ENCODE measurements around the gene BLNK.

The BLNK gene

DNA sequence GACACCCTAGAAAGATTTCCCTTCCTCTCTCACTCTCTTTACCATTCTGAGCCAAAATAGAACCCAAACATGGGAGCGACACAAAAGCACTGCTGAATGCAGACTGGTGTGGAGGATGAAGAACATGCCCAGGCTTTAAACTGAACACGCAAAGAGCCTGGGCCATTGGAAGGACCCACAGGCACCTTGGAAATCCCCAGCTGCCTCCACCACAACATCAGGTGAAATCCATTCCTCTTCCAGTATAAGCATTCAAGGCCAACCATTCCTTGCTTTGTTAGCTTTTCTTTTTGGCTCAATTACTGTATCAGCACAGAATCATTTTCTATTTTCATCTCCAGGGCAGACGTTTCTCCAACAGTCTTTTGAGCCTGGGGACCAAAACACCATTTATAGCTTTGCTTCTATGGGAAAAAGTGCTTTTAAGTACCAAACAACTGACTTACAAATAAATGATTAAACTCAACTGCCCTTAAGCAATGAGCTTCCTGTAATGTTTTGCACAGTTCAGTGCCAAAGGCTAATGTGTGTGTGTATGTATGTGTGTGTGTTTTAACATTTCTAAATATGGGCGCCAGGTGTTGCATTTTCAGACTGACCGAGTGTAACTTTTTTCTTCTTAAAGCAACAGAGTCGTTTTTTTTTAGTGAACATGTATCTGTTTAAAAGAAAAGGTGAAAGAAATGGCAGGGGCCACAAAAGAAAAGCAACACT lies 16.2 kb upstream of the BLNK start:
- DNase-seq: no peak

DNA sequence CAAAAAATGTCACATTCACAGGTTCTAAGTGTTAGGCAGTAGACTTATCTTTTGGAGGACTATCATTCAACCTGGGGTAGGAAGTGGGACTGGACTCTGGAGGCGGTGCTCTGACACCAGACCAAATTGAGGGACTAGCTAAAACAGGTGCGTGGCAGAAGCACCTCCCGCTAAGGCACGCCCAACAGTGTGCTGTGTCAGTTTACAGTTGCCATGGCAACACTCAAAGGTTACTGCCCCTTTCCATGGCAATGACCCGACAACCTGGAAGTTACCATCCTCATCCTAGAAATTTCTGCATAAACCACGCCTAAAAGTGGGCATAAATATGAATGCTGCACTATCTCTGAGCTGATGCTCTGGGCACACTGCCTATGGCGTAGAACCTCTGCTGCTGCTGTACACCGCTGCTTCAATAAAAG lies 14.0 kb upstream of the BLNK start:
- no peak for DNase-seq

GRCh38 chr10:96283756-96284155 lies 12.4 kb upstream of the BLNK start:
- no peak for DNase-seq

GRCh38 chr10:96283351-96283750 lies 12.0 kb upstream of the BLNK start:
- DNase-seq: no peak

DNA sequence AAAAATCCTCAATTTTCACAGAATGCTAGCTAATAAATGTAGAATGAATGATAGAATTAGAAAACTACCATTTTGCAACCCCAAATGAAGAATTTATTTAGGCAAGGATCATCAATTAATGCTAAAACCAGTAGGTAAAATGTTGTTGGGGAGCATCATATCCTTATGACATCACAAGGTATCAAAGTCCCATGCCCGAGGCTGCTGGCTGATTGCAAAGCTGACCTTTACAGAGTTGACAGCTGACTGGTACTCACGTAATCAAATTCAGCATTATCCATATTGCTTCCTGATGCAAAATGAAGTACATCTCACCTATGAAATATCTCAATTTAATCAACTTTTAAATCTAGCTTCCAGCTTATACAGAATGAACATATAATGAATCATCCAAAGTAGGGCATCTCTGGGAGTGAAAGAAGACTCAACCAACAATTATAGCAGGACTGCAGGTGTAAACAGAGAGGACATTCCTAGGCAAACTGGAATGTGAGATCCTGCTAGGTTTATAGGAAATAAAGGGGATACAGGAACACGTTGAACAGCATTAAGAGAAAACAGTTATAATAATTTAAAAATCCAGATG lies 10.2 kb upstream of the BLNK start:
- no peak for DNase-seq

GRCh38 chr10:96280859-96281258 lies 9.5 kb upstream of the BLNK start:
- no peak for DNase-seq

- DNase-seq: no peak
Observed at GRCh38 chr10:96279191-96279641, 7.8 kb upstream of the BLNK start.

DNA sequence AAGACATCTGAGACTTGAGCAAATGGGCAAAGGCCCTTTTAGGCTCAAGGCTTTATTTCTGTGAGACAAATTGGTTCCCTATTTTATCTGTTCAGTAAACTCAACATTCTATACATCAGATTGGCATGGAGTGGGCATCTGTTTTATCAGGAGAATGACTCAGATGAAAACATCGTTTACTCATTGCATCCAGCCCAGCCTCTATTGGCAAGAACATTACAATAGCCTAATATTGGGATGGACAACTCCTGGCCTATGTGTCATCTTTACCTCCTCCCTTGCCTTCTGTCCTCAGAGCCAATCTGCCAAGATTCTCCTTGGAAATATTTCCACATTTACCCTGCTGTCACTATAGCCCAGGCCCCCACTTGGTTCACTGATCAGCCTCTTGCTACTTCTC lies 5.5 kb upstream of the BLNK start:
- no peak for DNase-seq

- DNase-seq: no peak
Observed at GRCh38 chr10:96276426-96276825, 5.1 kb upstream of the BLNK start.

DNA sequence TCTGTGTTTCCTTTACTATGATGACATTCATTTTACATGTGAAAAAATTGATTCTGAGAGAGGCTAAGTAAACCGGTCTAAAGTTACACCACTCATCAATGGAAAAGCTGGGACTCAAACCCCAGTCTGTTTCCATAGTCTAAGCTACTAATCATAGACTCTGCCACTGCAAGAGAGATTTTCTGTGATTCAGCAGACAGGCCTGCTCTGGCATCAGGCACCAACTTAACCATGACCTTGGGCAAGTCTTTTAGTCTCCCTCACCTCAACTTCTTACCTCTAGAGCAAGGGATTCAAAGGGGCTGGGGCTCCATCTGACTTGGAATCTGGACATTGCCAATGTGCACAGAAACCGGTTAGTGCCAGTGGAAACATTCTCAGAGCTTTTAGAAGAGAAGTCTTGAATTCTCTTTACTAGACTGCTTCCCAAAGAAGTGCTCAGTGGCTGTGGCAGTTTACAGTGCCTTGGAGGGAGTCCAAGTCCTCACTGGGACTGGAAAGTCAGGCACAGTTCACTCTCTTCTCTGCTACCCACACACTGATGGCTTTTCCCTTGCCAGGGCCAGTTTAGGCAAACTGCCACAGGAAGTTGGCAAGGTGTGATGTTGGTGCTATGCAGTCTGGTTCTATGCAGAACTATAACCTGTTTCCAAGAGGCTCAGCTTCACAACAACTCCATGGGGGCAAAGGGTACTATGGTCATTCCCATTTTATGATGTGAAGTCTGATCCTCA lies 4.5 kb upstream of the BLNK start:
- no peak for DNase-seq

- DNase-seq: no peak
Observed at GRCh38 chr10:96272316-96273280, 1.2 kb upstream of the BLNK start.

- no peak for DNase-seq
Observed at GRCh38 chr10:96270571-96270970, 798 bp downstream of the BLNK start.

GRCh38 chr10:96269438-96270300 lies 1.7 kb downstream of the BLNK start:
- DNase-seq: no peak

- no peak for DNase-seq
Observed at GRCh38 chr10:96268341-96268909, 2.9 kb downstream of the BLNK start.

DNA sequence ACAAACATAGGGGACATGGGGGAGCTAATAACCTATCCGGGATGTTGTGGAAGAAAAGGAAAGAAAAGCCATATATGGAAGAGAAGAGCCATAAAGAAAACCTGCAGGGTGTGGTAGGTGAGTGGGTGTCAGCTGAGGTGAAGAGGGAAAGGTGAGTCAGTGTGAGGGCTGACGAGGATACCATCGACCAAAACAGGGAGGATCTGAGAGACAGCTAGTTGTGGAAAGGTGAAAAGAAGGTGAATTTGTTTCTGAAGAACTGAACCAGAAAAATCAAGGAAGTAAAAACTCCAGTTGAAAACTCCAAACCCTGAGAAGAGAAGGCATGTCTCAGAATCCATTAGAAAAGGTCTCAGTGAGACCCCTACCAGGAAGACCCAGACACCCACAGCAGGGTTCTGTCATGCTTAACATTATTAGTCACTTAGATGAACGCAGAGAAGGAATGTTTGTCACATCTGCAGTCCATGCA lies 4.1 kb downstream of the BLNK start:
- DNase-seq: no peak

GRCh38 chr10:96266118-96266770 lies 5.1 kb downstream of the BLNK start:
- DNase-seq: no peak

DNA sequence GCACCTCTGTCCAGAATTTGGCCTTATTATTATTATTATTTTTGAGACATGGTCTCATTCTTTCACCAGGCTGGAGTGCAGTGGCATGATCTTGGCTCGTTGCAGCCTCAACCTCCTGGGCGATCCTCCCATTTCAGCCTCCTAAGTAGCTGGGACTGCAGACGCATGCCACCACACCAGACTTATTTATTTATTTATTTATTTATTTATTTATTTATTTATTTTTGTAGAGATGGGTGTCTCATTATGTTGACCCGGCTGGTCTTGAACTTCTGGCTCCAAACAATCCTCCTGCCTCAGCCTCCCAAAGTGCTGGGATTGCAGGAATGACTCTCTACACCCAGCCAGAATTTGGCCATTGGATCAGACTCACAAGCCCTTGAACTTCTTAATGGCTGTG lies 6.4 kb downstream of the BLNK start:
- no peak for DNase-seq

DNA sequence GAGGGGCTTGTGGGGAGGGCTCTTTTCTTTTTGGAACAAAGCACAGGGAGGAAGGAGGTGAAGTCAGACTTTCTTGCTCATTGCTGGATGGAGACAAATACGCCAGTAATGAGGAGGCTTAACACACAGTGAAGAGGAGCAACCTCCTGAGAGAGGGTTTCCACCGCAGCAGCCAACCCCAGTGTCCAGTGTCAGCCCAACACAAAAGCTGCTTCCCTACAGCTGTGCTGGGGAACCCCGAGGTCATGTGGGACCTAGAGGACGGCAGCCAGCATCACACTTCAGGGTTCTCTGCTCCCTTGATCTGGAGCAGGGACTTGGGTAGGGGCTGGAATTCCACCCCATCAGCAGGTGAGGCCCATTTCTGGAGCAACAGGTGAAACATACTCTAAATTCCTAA lies 7.7 kb downstream of the BLNK start:
- DNase-seq: no peak

DNA sequence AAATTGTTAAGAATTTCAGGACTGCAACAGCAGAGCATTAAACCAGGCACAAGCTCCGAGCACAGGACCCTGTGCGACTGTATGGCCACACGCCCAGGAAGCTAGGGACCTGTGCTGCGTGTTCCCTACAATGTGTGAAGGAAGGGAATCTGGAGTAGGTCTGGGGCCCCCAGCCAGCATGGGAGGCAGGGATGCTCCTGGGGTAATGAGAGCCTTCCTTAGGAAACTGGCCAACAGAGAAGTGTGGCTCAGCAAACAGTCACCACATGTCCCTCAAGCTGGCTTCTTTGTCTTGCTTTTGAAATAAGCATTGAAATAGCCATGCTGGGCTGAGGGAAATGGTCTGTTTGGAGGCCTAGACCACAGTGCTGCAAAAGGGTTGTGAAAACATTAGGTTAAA lies 8.2 kb downstream of the BLNK start:
- DNase-seq: no peak

GRCh38 chr10:96261930-96262329 lies 9.4 kb downstream of the BLNK start:
- no peak for DNase-seq

DNA sequence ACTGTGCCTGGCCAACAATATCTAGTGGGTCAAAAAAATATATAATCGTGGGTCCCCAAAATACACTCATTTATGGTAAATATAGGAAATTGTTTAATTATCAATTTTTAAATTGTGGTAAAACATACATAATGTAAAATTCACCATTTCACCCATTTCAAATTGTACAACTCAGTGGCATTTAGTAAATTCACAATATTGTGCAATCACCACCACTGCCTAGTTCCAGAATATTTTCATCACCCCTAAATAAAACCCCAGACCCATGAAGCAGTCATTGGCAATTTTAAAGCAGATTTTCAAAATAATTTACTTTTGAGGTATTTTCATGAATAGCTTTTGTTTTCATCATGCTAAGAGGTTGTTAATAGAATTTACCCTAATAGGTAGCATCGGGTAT lies 10.2 kb downstream of the BLNK start:
- no peak for DNase-seq
